ENCODE measurements around the gene DGCR6L.
"Not testable (repeated sequence)": the region's sequence is repeated elsewhere in the genome, so short reads cannot be mapped to it uniquely, and the experiment has no call there.

The DGCR6L gene

DNA sequence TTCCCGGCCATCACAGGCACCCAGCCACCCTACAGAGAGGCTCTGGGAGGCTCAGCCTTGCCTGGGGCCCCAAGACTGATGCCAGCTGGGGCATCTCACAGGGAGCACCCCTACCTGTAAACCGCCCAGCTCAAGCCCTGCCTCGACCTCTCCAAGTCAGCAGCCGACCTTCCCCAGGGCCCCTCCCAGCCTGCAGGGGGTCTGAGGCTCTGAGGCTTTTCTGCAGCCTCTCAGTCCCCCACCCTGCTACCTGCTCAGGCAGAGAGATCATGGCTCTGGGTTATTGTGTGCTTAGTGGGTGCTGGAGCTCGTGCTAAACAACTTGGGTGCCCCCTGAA, 28.6 kb downstream of the DGCR6L start:
- DNase-seq = no peak

DNA sequence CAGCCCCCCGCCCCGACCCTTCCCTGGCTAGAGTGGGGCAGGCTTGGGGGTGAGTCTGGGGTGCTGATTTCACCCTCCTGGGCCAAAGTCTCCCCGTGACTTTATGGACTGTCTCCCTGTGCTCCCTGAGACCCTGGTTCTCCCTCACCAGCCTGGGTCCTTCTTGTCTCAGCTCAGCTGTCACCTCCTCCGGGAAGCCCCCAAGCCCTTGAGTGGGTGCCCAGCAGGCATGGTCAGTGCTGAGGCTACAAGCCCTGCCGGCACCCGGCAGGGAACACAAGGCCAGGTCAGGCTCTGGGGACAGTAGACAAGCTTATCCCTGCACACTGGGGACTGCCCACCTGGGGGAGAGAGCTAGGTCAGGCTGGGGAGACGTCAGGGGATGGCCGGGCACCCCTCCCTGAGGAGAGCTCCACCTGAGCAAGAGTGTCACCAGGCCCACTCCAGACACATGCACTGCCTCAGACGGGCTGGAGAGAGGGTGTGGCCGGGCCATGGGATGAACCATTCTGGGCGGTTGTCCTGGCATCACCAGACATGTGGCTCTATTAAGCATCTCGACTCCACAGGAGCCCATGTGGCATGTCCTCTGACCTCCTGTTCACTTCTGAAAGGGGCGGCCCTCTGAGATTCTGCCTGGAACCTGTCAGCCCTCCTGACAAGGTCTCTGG, 29.1 kb downstream of the DGCR6L start:
- DNase-seq = no peak

DNA sequence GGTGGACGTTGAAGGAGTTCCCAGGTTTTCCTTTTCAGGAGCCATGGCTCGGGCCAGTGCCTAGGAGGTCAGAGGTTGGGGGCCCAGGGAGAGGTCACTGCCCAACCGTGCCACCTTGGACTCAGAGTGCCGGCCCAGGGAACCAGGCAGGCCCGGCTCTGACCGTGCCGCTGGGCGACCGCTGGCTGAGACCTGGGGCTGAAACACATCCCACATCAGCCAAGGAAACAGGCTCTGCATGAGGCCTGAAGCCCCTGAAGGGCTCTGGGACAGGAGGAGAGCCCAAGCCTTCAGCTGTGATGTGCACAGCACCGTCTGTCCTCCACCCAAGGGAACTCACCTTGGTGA, 29.8 kb downstream of the DGCR6L start:
- no peak for DNase-seq

DNA sequence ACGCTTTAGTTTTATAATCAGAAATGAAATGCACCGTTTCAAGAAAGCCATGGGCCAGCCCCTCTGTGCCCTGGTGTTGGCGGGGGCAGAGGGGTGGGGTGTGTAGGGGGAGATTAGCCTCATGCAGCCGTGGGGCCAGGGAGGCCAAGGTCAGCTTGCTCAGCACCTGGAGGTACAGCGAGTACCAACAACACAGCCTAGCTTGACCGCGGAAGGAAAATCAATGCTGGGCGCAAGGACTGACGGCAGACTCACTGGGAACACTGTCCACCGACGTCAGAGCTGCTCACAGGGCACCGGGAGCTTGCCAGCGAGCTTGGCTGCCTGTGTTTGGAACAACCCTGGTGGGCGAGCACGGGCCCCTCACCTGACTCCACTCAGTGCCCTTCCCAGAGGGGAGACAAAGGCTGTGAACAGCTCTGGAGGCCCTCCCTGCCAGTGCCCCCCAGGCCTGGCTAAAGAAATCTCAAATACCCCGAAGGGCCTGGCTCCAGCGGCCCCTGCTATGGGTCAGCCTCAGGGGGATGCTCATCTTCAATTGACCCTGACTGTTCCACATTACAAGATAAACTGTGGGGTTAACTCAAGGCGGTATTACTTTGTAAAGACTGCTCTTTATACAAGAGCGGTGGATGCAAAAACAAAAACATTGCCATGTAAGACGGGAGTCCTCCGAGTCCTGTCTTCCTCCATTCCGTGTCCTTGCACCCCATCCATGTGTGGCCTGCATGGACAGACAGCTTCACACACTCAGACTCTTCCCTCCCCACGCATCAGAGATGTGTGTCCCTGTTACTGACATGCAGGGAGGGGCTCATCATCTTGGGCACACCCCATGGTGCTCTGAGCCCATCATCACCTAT, 30.4 kb downstream of the DGCR6L start:
- DNase-seq = not testable (repeated sequence)

DNA sequence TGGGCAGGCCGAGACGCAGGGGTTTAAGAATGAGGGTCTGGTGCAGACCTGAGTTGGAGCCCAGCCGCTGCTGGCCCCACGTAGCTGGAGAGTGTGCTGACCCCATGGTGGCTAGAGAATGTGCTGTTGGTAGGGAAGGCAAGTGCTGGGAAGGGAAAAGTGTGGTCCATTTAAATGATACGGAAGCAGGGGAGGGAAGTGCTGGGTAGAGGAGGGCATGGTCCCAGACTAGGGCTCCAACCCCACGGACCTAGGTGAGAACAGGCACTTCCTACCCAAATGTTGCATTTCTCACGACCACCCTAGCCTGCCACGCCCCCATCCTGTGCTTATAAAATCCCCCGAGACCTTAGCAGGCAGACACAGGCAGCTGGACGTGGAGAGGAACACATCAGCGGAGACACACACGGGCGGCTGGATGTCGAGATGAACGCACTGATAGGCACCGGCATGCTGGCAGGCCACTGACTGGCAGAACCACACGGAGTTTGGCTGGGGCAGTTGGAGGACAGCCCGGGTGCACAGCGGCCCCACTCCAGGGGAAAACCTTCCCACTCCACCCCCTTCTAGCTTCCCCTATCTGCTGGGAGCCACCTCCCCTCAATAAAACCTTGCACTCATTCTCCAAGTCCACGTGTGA, 33.0 kb downstream of the DGCR6L start:
- not testable (repeated sequence) for DNase-seq

GRCh38 chr22:20286312-20286660, 33.6 kb downstream of the DGCR6L start:
- DNase-seq = not testable (repeated sequence)

DNA sequence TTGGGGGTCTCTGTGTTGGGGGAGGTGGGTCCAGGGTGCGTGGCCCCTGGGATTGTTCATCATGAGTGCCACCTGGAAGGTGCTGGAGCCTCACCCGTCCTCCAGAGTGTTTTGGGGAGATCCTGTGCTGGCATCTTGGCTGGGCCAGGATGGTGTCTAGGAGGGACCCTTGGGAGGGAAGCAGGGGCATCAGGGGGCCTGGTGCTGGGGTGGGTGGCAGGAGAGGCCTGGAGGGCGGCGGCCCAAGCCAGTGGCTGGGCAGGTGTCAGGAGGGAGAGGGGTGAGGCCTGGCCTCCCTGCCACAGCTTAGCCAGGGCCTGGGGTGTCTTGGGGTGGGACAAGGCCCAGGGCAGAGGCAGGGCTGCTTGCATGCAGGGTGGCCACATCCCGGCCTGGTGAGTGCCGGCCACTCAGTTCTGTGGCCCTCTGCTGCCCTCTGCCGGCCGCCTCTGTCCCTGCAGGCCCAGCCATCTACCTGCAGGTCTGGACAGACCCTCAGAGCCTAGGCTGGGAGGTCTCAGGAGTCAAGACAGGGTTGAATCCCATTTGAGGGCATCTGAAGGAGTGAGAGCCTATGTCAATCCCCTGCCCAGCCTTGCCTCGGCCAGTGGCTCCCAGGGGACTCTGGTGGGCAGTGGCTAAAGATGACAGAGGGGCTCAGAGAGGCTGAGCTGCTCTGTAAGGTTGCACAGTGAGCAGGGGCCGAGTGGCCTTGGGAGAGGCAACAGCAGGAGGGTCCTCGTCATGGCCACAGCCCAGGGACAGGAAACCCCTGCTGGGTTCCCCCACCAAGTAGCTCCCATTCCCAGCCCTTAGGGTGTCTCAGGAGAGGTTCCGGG, 34.2 kb downstream of the DGCR6L start:
- not testable (repeated sequence) for DNase-seq

DNA sequence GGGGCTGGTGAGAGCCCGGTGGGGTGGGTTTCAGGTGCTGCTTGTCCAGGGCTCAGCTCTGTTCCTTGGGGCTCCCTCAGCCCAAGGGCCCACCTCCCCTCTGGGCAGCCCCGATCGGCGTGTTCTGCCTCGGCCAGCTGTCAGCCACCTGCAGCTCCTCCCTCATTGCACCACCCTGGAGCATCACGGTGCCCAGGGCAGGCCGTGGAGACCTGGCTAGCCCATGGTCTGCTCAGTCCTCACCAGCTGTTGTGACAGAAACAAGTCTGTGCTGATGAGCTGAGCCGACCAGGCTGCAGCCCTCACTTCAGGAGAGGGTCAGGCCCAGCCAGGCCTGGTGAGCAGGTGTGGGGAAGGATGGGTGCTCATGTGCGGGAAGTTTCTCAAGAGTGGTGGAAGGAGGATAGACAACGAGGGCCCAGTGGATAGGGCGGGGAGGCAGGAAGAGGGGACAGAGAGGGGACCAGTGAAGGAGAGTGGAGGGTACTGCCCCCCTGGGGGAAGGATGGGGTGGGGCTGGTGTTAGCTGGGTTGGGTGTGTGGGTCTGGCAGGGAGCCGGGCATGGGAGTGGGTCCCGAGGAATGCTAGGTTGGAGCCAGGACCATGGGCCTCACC, 35.3 kb downstream of the DGCR6L start:
- no peak for DNase-seq

DNA sequence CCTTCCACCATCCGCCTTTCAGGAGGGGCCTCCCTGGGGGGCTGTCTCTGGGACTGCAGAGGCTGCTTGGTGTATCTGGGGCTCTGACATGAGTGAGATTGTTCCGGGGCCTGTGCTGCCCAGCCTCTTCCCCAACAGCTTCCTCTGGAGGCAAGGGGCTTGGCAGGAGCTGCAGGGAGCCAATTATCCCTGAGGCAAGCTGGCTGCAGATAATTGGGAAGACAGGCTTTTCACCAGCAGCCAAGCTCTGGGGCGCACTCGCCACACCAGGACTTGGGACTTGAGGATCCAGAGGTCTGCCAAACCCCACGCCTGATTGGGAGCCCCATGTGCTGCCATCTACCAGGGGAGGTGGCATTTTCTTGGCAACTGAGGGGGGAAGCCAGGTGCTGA, 36.2 kb downstream of the DGCR6L start:
- DNase-seq = no peak

DNA sequence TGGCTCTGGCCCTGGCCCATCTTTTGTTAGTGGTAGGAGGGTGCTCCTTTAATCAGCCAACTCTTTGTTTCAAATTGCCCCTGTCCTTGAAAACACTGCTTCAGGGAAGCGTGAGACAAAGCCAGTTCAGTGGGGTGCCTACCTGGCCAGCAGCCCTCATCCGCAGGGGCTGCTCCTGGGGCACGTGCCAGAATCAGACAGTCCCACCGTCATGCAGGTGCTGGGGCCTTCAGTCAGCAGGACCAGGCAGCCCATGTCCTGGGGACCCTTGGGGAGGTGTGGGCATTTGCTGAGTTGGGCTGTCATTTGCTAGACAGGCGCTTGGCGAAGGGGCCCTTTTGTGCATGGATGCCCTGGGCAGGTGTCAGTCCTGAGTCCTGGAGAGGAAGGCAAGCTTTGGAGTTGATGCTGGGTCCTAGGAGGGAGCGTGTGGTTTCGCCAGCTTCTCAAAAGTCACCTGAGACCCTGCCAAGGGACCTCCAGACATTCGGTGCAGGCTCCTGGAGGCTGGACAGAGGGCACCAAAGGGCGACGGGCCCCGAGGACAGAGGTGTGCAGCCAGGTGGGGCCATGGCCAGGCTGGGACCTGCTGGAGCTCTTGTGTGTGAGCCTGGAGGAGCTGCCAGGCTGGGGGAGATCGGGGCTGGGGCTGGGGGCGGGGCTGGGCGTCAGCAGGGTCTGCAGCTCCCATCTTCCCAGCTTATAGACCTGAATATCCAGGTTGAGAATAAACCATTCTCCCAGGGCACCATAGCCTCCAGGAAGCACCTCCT, 36.8 kb downstream of the DGCR6L start:
- no peak for DNase-seq

DNA sequence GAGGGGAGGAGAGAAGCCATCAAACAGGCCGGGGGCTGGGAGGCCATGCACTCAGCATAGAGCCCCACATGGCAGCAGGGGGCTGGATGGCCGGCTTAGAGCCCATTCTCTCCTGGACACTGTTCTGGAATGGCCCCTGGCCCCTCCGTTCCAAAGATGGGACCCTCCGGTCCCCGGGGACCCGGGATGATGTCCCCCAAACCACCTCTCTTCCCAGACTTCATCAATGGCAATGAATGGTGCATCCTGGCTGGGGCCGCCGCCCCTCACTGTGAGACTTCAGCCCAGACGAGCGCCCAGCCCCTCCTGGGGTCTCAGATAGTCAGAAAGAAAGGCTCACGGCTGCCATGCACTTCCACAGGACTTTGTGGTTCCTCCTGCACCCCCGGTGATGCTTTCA, 38.0 kb downstream of the DGCR6L start:
- DNase-seq = no peak

- DNase-seq = not testable (repeated sequence)
These were observed 38.4 kb downstream of the DGCR6L start for GRCh38 chr22:20281473-20281872.

GRCh38 chr22:20280866-20281265, 39.0 kb downstream of the DGCR6L start:
- DNase-seq = no peak

DNA sequence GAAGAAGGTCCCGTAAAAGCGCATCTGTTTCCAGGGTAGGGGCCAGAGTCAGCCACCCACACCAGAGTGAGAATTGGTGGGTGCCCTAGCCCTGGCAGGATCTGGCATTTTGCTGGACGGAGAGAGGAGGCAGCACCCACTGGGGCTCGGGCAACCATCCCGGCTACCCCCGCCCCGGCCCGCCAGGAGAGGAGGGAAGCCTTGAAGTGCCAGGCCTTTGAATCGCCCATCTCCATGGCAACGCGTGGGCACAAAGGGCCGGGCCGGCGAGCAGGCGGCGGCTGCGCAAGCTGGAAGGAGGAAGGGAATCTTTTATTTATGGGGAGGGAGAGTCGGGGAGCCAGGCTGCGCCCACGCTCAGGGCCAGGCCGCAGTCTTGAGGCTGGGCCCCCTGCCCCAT, 39.7 kb downstream of the DGCR6L start:
- DNase-seq = not testable (repeated sequence)

- peak; percentile 22 for DNase-seq
These were observed 40.2 kb downstream of the DGCR6L start for GRCh38 chr22:20279662-20280134.

- DNase-seq = not testable (repeated sequence)
These were observed 41.0 kb downstream of the DGCR6L start for GRCh38 chr22:20278726-20279490.

DNA sequence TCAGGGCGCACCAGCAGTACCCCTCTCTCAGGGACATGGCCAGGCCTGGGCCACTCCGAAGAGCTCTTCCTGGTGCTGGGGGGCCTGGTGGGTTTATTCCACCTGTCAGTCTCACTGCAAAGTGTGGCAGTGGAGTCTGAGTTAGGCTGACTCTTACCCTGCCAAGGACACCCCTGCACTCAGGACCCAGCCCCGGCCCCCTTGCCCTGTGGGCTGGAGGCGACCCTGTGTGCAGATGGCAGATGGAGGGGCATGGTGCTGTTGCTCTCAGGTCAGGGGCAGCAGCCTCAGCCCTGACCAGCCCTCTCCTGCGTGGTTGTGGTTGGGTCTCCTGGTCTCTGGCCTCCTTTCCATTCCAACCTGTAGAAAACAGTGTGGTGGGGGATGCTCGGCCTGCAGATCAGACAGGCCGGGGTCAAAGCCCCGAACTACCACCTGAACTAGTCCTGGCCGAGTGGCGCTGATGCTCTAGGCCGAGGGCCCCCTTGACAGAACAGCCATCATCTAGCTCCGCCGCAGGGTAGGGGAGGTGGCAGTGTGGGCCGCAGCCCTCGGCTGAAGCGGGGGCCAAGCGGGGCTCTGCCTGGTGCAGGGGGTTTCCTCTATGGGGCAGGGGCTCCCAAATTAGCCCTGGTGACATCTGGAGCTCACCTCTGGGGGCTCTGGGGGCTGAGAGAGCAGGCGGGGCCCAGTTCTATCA, 41.8 kb downstream of the DGCR6L start:
- DNase-seq = not testable (repeated sequence)

DNA sequence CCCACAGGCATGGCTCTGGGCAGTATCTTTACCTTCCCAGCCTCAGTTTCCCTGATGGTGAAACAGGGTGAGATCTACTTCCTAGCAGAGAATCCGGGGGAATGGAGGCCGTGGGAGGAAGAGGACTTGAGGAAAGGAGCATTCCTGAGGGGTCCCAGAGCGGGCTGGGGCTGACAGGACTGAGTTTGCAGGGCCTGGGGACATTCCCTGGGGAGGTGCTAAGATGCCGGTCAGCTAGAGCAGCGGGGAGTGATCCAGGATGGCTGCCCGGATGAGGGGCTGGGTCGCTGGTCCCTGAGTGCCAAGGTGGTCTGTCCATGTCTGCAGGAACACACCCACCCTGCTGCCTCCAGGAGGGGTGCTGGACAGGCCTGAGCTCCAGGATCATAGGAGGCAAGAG, 43.4 kb downstream of the DGCR6L start:
- no peak for DNase-seq

- no peak for DNase-seq
These were observed 44.0 kb downstream of the DGCR6L start for GRCh38 chr22:20275836-20276235.

DNA sequence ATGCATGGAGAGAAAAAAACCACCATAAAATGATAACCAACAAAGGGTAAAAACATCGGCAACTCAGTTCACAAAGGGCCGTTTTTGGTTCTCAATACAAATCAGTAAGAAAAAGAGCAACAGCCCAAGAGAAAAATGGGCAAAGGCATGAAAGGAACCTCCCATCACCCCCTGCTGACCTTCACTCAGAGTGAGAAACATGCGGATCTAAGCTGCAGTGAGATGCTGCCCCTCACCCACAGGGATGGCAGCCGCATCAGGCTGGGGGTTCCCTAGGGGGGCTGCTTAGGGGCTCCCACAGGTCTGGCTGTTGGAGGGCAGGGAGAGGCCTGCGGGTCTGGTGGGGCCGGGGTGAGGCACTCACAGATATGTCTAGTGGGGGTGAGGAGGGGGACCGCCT, 44.5 kb downstream of the DGCR6L start:
- not testable (repeated sequence) for DNase-seq
